CD4-positive, CD25-positive, alpha-beta regulatory T cell (primary cell): ENCODE measurements around the gene ZNF616. TPM values are rescaled to one million over a fixed set of nuclear protein-coding genes. Genes with fewer than 3 reads are reported as not detected.

Experiments used
- ATAC-seq, 2 donors: fragments of 150-1000 bp; cut with Tn5 transposase; one replicate each; pipeline ENCODE4 v1.10.0; 2021; ENCODE audit warnings: low read depth in 2 of 2, moderate number of reproducible peaks in 2 of 2, moderate library complexity in 1 of 2
- DNase-seq, 3 donors: peaks; one replicate each; pipeline versions ENCODE4 v3.0.0 to v3.0.0-alpha.2; 2012 to 2022; ENCODE audit warnings: mixed read lengths in 1 of 3
- H3K27ac ChIP-seq: one replicate; pipeline ENCODE4 v1.7.0; 2013; ENCODE audit warnings: mild to moderate bottlenecking, low read length; ENCODE audit not compliant: insufficient read depth, poor library complexity, severe bottlenecking
- H3K27me3 ChIP-seq: one replicate; pipeline ENCODE4 v1.7.0; 2013; ENCODE audit warnings: low read length; ENCODE audit not compliant: control insufficient read depth, insufficient read depth
- H3K36me3 ChIP-seq: one replicate; pipeline ENCODE4 v1.7.0; 2013; ENCODE audit warnings: mild to moderate bottlenecking, low read length, moderate library complexity; ENCODE audit not compliant: control insufficient read depth, insufficient read depth
- H3K4me1 ChIP-seq: 2 replicates; pipeline ENCODE4 v1.7.0; 2013; ENCODE audit warnings: mild to moderate bottlenecking, low read length; ENCODE audit not compliant: insufficient read depth, control insufficient read depth, poor library complexity, severe bottlenecking
- H3K4me3 ChIP-seq: one replicate; pipeline ENCODE4 v1.7.0; 2013; ENCODE audit warnings: low read depth, mild to moderate bottlenecking, low read length, moderate library complexity
- H3K9me3 ChIP-seq, 2 experiments: 1 replicate in 1 of 2; 2 replicates in 1 of 2; pipeline ENCODE4 v1.7.0; 2013; ENCODE audit warnings: low read length in 2 of 2, mild to moderate bottlenecking in 1 of 2, moderate library complexity in 1 of 2; ENCODE audit not compliant: control insufficient read depth in 2 of 2
- H3K27ac Mint-ChIP-seq, 3 donors: one replicate each; pipeline ENCODE4 v1.8.0; 2020 to 2022; ENCODE audit warnings: mild to moderate bottlenecking in 3 of 3, mixed read lengths in 3 of 3, moderate library complexity in 2 of 3
- H3K27me3 Mint-ChIP-seq: one replicate; pipeline ENCODE4 v1.8.0; 2022; ENCODE audit warnings: mild to moderate bottlenecking, mixed read lengths
- H3K36me3 Mint-ChIP-seq: one replicate; pipeline ENCODE4 v1.8.0; 2020; ENCODE audit warnings: mixed read lengths
- H3K4me1 Mint-ChIP-seq, 4 donors: one replicate each; pipeline ENCODE4 v1.8.0; 2020 to 2022; ENCODE audit warnings: mixed read lengths in 4 of 4, mild to moderate bottlenecking in 1 of 4
- H3K4me3 Mint-ChIP-seq, 4 donors: one replicate each; pipeline ENCODE4 v1.8.0; 2020 to 2022; ENCODE audit warnings: mild to moderate bottlenecking in 4 of 4, mixed read lengths in 4 of 4, moderate library complexity in 3 of 4
- H3K9me3 Mint-ChIP-seq, 7 donors: one replicate each; pipeline ENCODE4 v1.8.0; 2020 to 2022; ENCODE audit warnings: mixed read lengths in 7 of 7, mild to moderate bottlenecking in 3 of 7, moderate library complexity in 2 of 7
- polyA plus RNA-seq, 4 donors: library from polyadenylated mRNA; unstranded; fragments of 300-500 nt; fragmentation: Illumina TruSeq; gene quantifications; one replicate each; pipeline ENCODE4 v1.2.3, GENCODE V29; 2021
- total RNA-seq: library from RNA; stranded (reverse); gene quantifications from one replicate; pipeline ENCODE4 v1.2.3, GENCODE V29; 2022

The ZNF616 gene
- total and polyA plus RNA-seq, 5 donors from 2014 or later, result 2.4 to 8.2 (median 3.8) TPM

GRCh38 chr19:52170863-52171320, 31.2 kb upstream of the ZNF616 start:
- Mint-ChIP-seq H3K36me3 (peaks cover 34% of the 10 kb centered on the region), H3K4me1 (peaks cover 12 to 45% (median 23%) of the 10 kb centered on the region in 4 donors), H3K27me3 (no peaks in the 10 kb centered on the region), H3K27ac (peak overlapping the region; percentile 95 to 98 (median 97)), H3K9me3 (peaks cover 0 to 16% (median 4%) of the 10 kb centered on the region in 7 donors), H3K4me3 (peak overlapping the region; percentile 91 to 96 (median 94))
- Histone ChIP-seq H3K27ac (peak overlapping the region; percentile 88), H3K27me3 (no peaks in the 10 kb centered on the region), H3K4me1 (peaks cover 20% of the 10 kb centered on the region), H3K4me3 (peak overlapping the region; percentile 97), H3K9me3 (peaks cover 5 to 9% of the 10 kb centered on the region in 2 experiments), H3K36me3 (peaks cover 33% of the 10 kb centered on the region)
- peak; percentile 3 to 4 for ATAC-seq
- DNase-seq, result no peak

GRCh38 chr19:52170304-52170703, 30.6 kb upstream of the ZNF616 start:
- H3K36me3 ChIP-seq, result peaks cover 39% of the 10 kb centered on the region
- Mint-ChIP-seq H3K27ac (peak overlapping the region; percentile 95 to 98 (median 97)), H3K36me3 (peaks cover 38% of the 10 kb centered on the region), H3K27me3 (no peaks in the 10 kb centered on the region), H3K4me3 (peak overlapping the region; percentile 91 to 96 (median 94)), H3K4me1 (peaks cover 12 to 47% (median 23%) of the 10 kb centered on the region in 4 donors), H3K9me3 (peaks cover 0 to 16% (median 7%) of the 10 kb centered on the region in 7 donors)
- no peaks in the 10 kb centered on the region for H3K27me3 ChIP-seq
- peaks cover 10 to 12% of the 10 kb centered on the region in 2 experiments for H3K9me3 ChIP-seq
- peak overlapping the region; percentile 88 for H3K27ac ChIP-seq
- H3K4me3 ChIP-seq, result peak overlapping the region; percentile 97
- H3K4me1 ChIP-seq, result peaks cover 20% of the 10 kb centered on the region
- DNase-seq, result peak in 1 of 3 donors; percentile 21
- ATAC-seq, result no peak

- H3K36me3 Mint-ChIP-seq, result peaks cover 65% of the 10 kb centered on the region
- H3K27me3 Mint-ChIP-seq, result peaks cover 4% of the 10 kb centered on the region
- Histone ChIP-seq H3K27ac (no peak overlapping the region), H3K4me3 (peak overlapping the region; percentile 14), H3K4me1 (no peaks in the 10 kb centered on the region), H3K27me3 (no peaks in the 10 kb centered on the region), H3K36me3 (peaks cover 44% of the 10 kb centered on the region), H3K9me3 (peaks cover 87 to 99% of the 10 kb centered on the region in 2 experiments)
- no peak overlapping the region for H3K4me3 Mint-ChIP-seq
- H3K4me1 Mint-ChIP-seq, result peaks cover 0 to 5% (median 2%) of the 10 kb centered on the region in 4 donors
- H3K27ac Mint-ChIP-seq, result no peak overlapping the region
- DNase-seq (no peak), ATAC-seq (no peak)
- peaks cover 4 to 88% (median 48%) of the 10 kb centered on the region in 7 donors for H3K9me3 Mint-ChIP-seq
Observed at GRCh38 chr19:52155596-52156359, 16.0 kb upstream of the ZNF616 start.

GRCh38 chr19:52148256-52148655, 8.5 kb upstream of the ZNF616 start:
- Mint-ChIP-seq H3K27ac (no peak overlapping the region), H3K9me3 (peaks cover 2 to 42% (median 17%) of the 10 kb centered on the region in 7 donors), H3K36me3 (peaks cover 19% of the 10 kb centered on the region), H3K27me3 (peaks cover 4% of the 10 kb centered on the region), H3K4me1 (peaks cover 0 to 5% (median 0%) of the 10 kb centered on the region in 4 donors), H3K4me3 (no peak overlapping the region)
- H3K27ac ChIP-seq, result no peak overlapping the region
- DNase-seq (no peak), ATAC-seq (no peak)
- H3K36me3 ChIP-seq, result no peaks in the 10 kb centered on the region
- no peaks in the 10 kb centered on the region for H3K4me1 ChIP-seq
- no peaks in the 10 kb centered on the region for H3K27me3 ChIP-seq
- H3K4me3 ChIP-seq, result no peak overlapping the region
- H3K9me3 ChIP-seq, result peaks cover 51 to 76% of the 10 kb centered on the region in 2 experiments

- Histone ChIP-seq H3K27ac (no peak overlapping the region), H3K36me3 (no peaks in the 10 kb centered on the region), H3K4me3 (no peak overlapping the region), H3K4me1 (peaks cover 30% of the 10 kb centered on the region), H3K27me3 (no peaks in the 10 kb centered on the region), H3K9me3 (peaks cover 17 to 27% of the 10 kb centered on the region in 2 experiments)
- DNase-seq, result no peak
- peak overlapping the region in 1 of 4 donors; percentile 80 for H3K4me3 Mint-ChIP-seq
- H3K27me3 Mint-ChIP-seq, result no peaks in the 10 kb centered on the region
- H3K36me3 Mint-ChIP-seq, result peaks cover 8% of the 10 kb centered on the region
- peaks cover 0 to 23% (median 10%) of the 10 kb centered on the region in 7 donors for H3K9me3 Mint-ChIP-seq
- peaks cover 14 to 36% (median 21%) of the 10 kb centered on the region in 4 donors for H3K4me1 Mint-ChIP-seq
- no peak for ATAC-seq
- peak overlapping the region in 1 of 3 donors; percentile 63 for H3K27ac Mint-ChIP-seq
Observed at GRCh38 chr19:52142001-52142595, 2.4 kb upstream of the ZNF616 start.

GRCh38 chr19:52141203-52141602, 1.5 kb upstream of the ZNF616 start:
- no peaks in the 10 kb centered on the region for H3K36me3 ChIP-seq
- H3K4me3 Mint-ChIP-seq, result peak overlapping the region in 3 of 4 donors; percentile 21 to 80 (median 30)
- no peaks in the 10 kb centered on the region for H3K27me3 Mint-ChIP-seq
- H3K27ac ChIP-seq, result no peak overlapping the region
- H3K27me3 ChIP-seq, result no peaks in the 10 kb centered on the region
- H3K4me1 ChIP-seq, result peaks cover 30% of the 10 kb centered on the region
- peaks cover 4% of the 10 kb centered on the region for H3K36me3 Mint-ChIP-seq
- DNase-seq, result no peak
- H3K4me1 Mint-ChIP-seq, result peaks cover 14 to 38% (median 21%) of the 10 kb centered on the region in 4 donors
- no peak for ATAC-seq
- H3K4me3 ChIP-seq, result no peak overlapping the region
- H3K27ac Mint-ChIP-seq, result peak overlapping the region in 1 of 3 donors; percentile 63
- H3K9me3 Mint-ChIP-seq, result peaks cover 0 to 15% (median 5%) of the 10 kb centered on the region in 7 donors
- peaks cover 12 to 18% of the 10 kb centered on the region in 2 experiments for H3K9me3 ChIP-seq

GRCh38 chr19:52140032-52140710, 433 bp upstream of the ZNF616 start:
- no peak for DNase-seq
- H3K27me3 ChIP-seq, result no peaks in the 10 kb centered on the region

More at GRCh38 chr19:52140032-52140710, 433 bp upstream of the ZNF616 start:
- H3K9me3 Mint-ChIP-seq, result peaks cover under 1 to 14% (median 7%) of the 10 kb centered on the region in 7 donors
- peaks cover 14 to 40% (median 21%) of the 10 kb centered on the region in 4 donors for H3K4me1 Mint-ChIP-seq
- ATAC-seq, result peak; percentile 98 to 99
- H3K4me3 ChIP-seq, result peak overlapping the region; percentile 96
- peaks cover 10% of the 10 kb centered on the region for H3K36me3 Mint-ChIP-seq
- peaks cover 30% of the 10 kb centered on the region for H3K4me1 ChIP-seq
- H3K4me3 Mint-ChIP-seq, result peak overlapping the region; percentile 92 to 99 (median 93)
- no peaks in the 10 kb centered on the region for H3K36me3 ChIP-seq
- peaks cover 9 to 19% of the 10 kb centered on the region in 2 experiments for H3K9me3 ChIP-seq
- H3K27ac ChIP-seq, result peak overlapping the region; percentile 88
- no peaks in the 10 kb centered on the region for H3K27me3 Mint-ChIP-seq
- peak overlapping the region; percentile 93 to 95 (median 93) for H3K27ac Mint-ChIP-seq
